Measurements from ENCODE around the gene ANXA8. TPM values are rescaled to one million over a fixed set of nuclear protein-coding genes. Genes with fewer than 3 reads are reported as not detected.
"Not testable (repeated sequence)": the region's sequence is repeated elsewhere in the genome, so short reads cannot be mapped to it uniquely, and the experiment has no call there.

ANXA8 gene
- total and polyA plus RNA-seq, 10 of the 15 experiments (the other 5 are each of a cell fraction or from before 2014, with no cell fraction given) = 0.10 to 0.53 (median 0.41) TPM; not detected in 3

DNA sequence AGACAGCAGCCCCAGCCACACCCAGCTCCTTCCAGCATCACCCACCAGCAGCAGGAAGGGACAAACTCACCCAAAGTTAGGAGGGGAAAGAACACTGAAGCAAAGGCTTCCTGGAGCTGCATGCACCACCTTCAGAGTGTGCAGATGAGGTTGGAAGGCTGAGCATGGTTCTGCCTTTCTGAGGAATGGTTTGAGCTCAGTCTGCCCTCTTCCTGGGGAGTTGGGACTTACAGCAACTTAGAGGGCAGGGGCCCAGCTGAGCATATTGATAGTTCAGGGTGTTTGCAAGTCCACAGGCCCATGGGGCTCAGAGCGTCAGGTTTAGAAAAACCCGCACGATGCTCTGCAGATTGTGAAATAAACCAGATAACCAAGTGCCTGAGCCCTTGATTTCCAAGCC is 3.8 kb downstream of the ANXA8 start:
- in situ Hi-C loops (cut with MboI); FAIRE-seq; POLR2A ChIA-PET; H3K4me3 ChIP-seq; H4K20me1 ChIP-seq (ENCODE audit: control insufficient read depth, insufficient read depth); H3K27ac ChIP-seq (ENCODE audit: control insufficient read depth, insufficient read depth); H3K27me3 ChIP-seq (replicated peaks in 1 of 2; ENCODE audit: control insufficient read depth in 2 of 2, insufficient read depth in 2 of 2, low read length in 1 of 2); DNase-seq (ENCODE audit: low read depth, low spot score); H3K9me3 ChIP-seq (replicated peaks; ENCODE audit: control insufficient read depth, insufficient read depth, low read length); BruUV-seq (replicated peaks); H2AFZ ChIP-seq (ENCODE audit: control insufficient read depth, low read depth, low read length); H3K4me1 ChIP-seq (ENCODE audit: control insufficient read depth, insufficient read depth, low read length); H3K4me2 ChIP-seq (ENCODE audit: control insufficient read depth, insufficient read depth); H3K36me3 ChIP-seq (ENCODE audit: control insufficient read depth in 2 of 2, insufficient read depth in 2 of 2, low read length in 1 of 2); H3K9ac ChIP-seq (ENCODE audit: control insufficient read depth, insufficient read depth, low read length); CTCF ChIA-PET; RAD21 ChIA-PET (ENCODE audit: unreplicated experiment); H3K79me2 ChIP-seq (ENCODE audit: control insufficient read depth, insufficient read depth, low read length); ATAC-seq; intact Hi-C loops (cut with micrococcal nuclease; ENCODE audit: unreplicated experiment); SMC1A ChIA-PET (ENCODE audit: uncharacterized antibody, unreplicated experiment): not testable (repeated sequence)
- no CpG with 5 or more reads among the region's 3 CpGs for WGBS (ENCODE audit: insufficient coverage, insufficient replicate concordance, low lambda C conversion rate, missing lambda C conversion rate)

DNA sequence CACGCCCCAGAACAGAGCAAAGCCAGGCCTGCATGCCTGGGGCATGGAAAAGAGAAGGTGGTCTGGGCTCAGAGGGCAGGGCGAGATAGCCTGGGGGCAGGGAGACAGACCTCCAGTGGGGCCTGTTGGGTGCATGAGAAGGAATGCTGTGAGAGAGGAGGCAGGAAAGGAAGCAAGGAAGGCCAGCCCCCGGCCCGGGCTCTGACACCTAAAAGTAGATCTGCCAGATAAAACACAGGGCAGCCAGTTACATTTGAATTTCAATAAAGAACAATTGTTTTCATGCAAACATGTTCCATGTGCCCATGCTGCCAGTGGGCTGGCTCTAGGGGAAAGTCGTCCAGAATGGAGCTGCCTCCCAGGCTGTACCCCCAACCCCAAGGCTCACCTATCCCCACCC is 5.8 kb downstream of the ANXA8 start:
- H3K4me2 ChIP-seq (ENCODE audit: control insufficient read depth, insufficient read depth); ATAC-seq; POLR2A ChIA-PET; H2AFZ ChIP-seq (ENCODE audit: control insufficient read depth, low read depth, low read length); SMC1A ChIA-PET (ENCODE audit: uncharacterized antibody, unreplicated experiment); CTCF ChIA-PET; H4K20me1 ChIP-seq (ENCODE audit: control insufficient read depth, insufficient read depth); H3K4me3 ChIP-seq; DNase-seq (ENCODE audit: low read depth, low spot score); H3K4me1 ChIP-seq (ENCODE audit: control insufficient read depth, insufficient read depth, low read length); H3K9me3 ChIP-seq (replicated peaks; ENCODE audit: control insufficient read depth, insufficient read depth, low read length); H3K9ac ChIP-seq (ENCODE audit: control insufficient read depth, insufficient read depth, low read length); RAD21 ChIA-PET (ENCODE audit: unreplicated experiment); H3K27me3 ChIP-seq (replicated peaks in 1 of 2; ENCODE audit: control insufficient read depth in 2 of 2, insufficient read depth in 2 of 2, low read length in 1 of 2); H3K36me3 ChIP-seq (ENCODE audit: control insufficient read depth in 2 of 2, insufficient read depth in 2 of 2, low read length in 1 of 2); H3K79me2 ChIP-seq (ENCODE audit: control insufficient read depth, insufficient read depth, low read length); FAIRE-seq; H3K27ac ChIP-seq (ENCODE audit: control insufficient read depth, insufficient read depth); BruUV-seq (replicated peaks); intact Hi-C loops (cut with micrococcal nuclease; ENCODE audit: unreplicated experiment); in situ Hi-C loops (cut with MboI): not testable (repeated sequence)
- WGBS (ENCODE audit: insufficient coverage, insufficient replicate concordance, low lambda C conversion rate, missing lambda C conversion rate) = 29% methylated on average over 2 of the region's 5 CpGs

DNA sequence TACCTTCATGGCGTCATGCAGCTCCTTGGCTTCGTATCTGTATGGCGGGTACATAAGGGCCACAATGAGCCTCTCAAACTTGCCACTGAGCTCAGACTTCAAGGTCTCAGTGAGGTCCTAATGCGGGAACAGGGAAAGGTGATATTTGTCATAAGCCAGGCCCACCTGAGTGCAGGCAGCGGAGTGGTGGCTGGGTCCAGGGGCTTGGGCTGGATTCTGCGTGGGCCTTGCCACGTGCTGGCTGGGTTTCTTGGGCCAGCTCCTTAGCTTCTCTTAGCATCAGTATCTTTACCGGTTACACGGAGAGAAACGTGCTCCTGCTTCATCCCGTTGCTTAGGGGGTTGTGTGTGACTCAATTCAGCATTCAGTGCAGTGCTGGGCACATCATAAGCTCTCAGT is 6.8 kb downstream of the ANXA8 start:
- CTCF ChIA-PET; ATAC-seq; H3K9me3 ChIP-seq (replicated peaks; ENCODE audit: control insufficient read depth, insufficient read depth, low read length); RAD21 ChIA-PET (ENCODE audit: unreplicated experiment); H3K79me2 ChIP-seq (ENCODE audit: control insufficient read depth, insufficient read depth, low read length); H3K4me2 ChIP-seq (ENCODE audit: control insufficient read depth, insufficient read depth); H3K9ac ChIP-seq (ENCODE audit: control insufficient read depth, insufficient read depth, low read length); FAIRE-seq; H4K20me1 ChIP-seq (ENCODE audit: control insufficient read depth, insufficient read depth); H3K27ac ChIP-seq (ENCODE audit: control insufficient read depth, insufficient read depth); H3K4me1 ChIP-seq (ENCODE audit: control insufficient read depth, insufficient read depth, low read length); H3K36me3 ChIP-seq (ENCODE audit: control insufficient read depth in 2 of 2, insufficient read depth in 2 of 2, low read length in 1 of 2); BruUV-seq (replicated peaks); H3K4me3 ChIP-seq; H3K27me3 ChIP-seq (replicated peaks in 1 of 2; ENCODE audit: control insufficient read depth in 2 of 2, insufficient read depth in 2 of 2, low read length in 1 of 2); DNase-seq (ENCODE audit: low read depth, low spot score); intact Hi-C loops (cut with micrococcal nuclease; ENCODE audit: unreplicated experiment); SMC1A ChIA-PET (ENCODE audit: uncharacterized antibody, unreplicated experiment); in situ Hi-C loops (cut with MboI); POLR2A ChIA-PET; H2AFZ ChIP-seq (ENCODE audit: control insufficient read depth, low read depth, low read length): not testable (repeated sequence)
- WGBS (ENCODE audit: insufficient coverage, insufficient replicate concordance, low lambda C conversion rate, missing lambda C conversion rate) = 31% methylated on average over 7 of the region's 11 CpGs

DNA sequence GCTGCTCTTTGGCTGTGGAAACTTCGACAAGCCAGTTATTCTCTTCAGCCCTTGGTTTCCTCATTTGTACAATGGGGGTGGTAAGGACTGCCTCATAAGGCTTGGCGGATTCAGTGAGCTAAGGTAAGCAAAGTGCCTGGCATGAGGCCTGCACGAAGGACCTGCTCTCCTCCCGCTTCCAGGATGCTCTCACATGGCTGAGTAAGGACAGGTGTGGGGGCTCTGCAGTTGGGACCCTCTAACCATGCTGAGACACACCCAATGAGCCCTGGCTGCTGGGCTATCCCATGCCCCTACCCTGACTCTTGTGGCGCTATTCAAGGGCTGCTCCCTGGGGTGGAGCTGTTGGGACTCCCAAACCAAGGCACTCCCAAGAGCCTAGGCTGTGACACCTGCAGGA is 8.8 kb downstream of the ANXA8 start:
- 33% methylated on average over 5 of the region's 5 CpGs for WGBS (ENCODE audit: insufficient coverage, insufficient replicate concordance, low lambda C conversion rate, missing lambda C conversion rate)
- FAIRE-seq; in situ Hi-C loops (cut with MboI); H4K20me1 ChIP-seq (ENCODE audit: control insufficient read depth, insufficient read depth); DNase-seq (ENCODE audit: low read depth, low spot score); CTCF ChIA-PET; H2AFZ ChIP-seq (ENCODE audit: control insufficient read depth, low read depth, low read length); H3K4me1 ChIP-seq (ENCODE audit: control insufficient read depth, insufficient read depth, low read length); intact Hi-C loops (cut with micrococcal nuclease; ENCODE audit: unreplicated experiment); RAD21 ChIA-PET (ENCODE audit: unreplicated experiment); SMC1A ChIA-PET (ENCODE audit: uncharacterized antibody, unreplicated experiment); H3K79me2 ChIP-seq (ENCODE audit: control insufficient read depth, insufficient read depth, low read length); H3K4me2 ChIP-seq (ENCODE audit: control insufficient read depth, insufficient read depth); H3K9me3 ChIP-seq (replicated peaks; ENCODE audit: control insufficient read depth, insufficient read depth, low read length); ATAC-seq; H3K4me3 ChIP-seq; H3K9ac ChIP-seq (ENCODE audit: control insufficient read depth, insufficient read depth, low read length); H3K27ac ChIP-seq (ENCODE audit: control insufficient read depth, insufficient read depth); POLR2A ChIA-PET; BruUV-seq (replicated peaks); H3K36me3 ChIP-seq (ENCODE audit: control insufficient read depth in 2 of 2, insufficient read depth in 2 of 2, low read length in 1 of 2); H3K27me3 ChIP-seq (replicated peaks in 1 of 2; ENCODE audit: control insufficient read depth in 2 of 2, insufficient read depth in 2 of 2, low read length in 1 of 2): not testable (repeated sequence)

Measured in GM12878 (cell line).